ENCODE data around the gene MED29.

MED29 gene

DNA sequence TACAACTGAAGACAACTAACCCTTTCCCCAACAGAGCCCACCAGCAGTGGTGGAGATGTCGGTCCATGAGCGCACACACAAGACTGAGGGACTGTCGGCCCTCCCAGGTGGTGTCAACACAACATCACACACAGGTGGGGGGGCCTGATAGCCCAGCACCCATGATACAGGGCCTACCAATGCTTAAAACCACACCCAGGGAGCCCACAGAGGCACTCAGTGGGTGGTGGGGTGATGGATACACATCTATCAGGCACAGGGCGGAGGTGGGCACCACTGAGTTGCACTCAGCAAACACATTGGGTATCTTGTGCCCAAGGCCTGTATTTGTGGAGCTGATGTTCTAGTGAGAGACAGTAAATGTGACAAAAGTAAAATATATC, 8.5 kb downstream of the MED29 start:
- Histone ChIP-seq H3K9me3 (ENCODE audit: control insufficient read depth, insufficient read depth, low read length) (no peaks in the 10 kb centered on the region), H3K9ac (ENCODE audit: low read depth, low read length) (no peak overlapping the region), H3K4me1 (ENCODE audit: insufficient read depth, low read length) (peaks cover 25% of the 10 kb centered on the region), H3K36me3 (ENCODE audit: insufficient read depth, low read length) (peaks cover 3% of the 10 kb centered on the region)

DNA sequence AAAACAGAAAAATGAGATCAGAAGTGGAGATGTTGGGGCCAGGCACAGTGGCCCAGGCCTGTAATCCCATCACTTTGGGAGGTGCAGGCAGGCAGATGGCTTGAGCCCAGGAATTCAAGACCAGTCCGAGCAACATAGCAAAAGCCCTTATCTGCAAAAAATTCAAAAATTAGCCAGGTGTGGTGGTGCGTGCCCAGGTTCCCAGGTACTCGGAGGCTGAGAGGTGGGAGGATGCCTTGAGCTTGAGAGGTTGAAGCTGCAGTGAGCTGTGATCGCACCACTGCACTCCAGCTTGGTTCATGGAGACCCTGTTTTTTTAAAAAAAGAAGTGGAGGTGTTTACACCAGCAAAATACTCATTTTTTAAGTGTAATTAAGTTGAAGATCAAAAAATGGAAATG, 8.9 kb downstream of the MED29 start:
- H3K9ac ChIP-seq (ENCODE audit: low read depth, low read length) = no peak overlapping the region
- peaks cover 25% of the 10 kb centered on the region for H3K4me1 ChIP-seq (ENCODE audit: insufficient read depth, low read length)
- H3K9me3 ChIP-seq (ENCODE audit: control insufficient read depth, insufficient read depth, low read length) = no peaks in the 10 kb centered on the region
- H3K36me3 ChIP-seq (ENCODE audit: insufficient read depth, low read length) = peaks cover under 1% of the 10 kb centered on the region

DNA sequence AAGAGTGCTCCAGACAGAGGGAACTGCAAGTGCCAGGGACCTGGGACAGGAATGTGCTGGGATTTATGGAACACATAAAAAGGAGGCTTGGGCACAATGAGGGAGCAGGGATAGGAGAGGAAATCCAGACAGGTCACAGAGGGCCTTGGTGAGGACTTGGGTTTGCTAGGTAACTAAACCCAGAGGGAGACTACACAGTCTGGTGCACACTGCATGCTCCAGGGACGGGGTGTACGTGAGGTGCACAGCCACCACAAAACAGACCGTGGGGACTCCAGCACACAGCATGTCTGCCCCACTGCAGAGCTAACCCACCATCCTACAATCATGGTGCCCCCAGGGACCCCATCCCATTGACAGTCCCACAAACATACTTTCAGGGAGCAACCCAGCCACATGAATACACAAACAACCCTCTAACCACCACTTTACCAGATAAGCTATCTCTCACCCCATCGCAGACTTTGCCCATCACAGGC, 9.9 kb downstream of the MED29 start:
- H3K9me3 ChIP-seq (ENCODE audit: control insufficient read depth, insufficient read depth, low read length) = no peaks in the 10 kb centered on the region
- no peak overlapping the region for H3K9ac ChIP-seq (ENCODE audit: low read depth, low read length)
- H3K36me3 ChIP-seq (ENCODE audit: insufficient read depth, low read length) = no peaks in the 10 kb centered on the region; the same call in 1 of the 2 replicates
- H3K4me1 ChIP-seq (ENCODE audit: insufficient read depth, low read length) = peaks cover 25% of the 10 kb centered on the region

DNA sequence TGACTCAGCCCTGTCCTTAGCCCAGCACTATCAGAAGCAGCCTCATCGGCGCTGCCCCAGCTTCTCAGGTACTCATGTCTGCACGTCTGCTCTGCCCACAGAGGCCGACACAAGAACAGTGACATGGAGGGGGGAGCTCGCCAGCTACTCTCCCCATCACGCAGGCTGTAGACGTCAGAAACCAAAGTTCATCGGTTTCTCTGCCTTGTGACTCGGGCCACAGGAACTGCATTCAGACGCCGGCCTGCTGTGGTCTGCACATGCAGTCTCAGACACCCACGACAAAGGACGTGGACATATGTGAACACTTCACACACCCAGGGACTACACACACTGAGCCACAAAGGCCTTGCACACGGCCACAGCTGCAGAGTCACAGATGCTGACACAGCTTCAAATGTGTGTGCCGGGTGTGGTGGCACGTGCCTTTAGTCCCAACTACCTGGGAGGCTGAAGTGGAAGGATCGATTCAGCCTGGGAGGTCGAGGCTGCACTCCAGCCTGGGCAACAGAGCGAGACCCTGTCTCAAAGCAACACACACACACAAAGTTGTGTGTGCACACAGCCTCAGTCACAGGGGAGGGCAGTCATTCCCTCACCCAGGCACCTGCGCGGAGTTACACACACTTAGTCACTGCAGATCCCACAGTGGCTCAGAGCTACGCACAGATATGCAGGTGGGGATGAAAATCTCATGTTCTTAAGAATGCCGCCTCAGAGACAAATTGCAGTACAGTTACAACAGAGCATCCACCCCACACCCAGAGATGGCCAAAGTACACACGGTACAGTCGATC, 10.6 kb downstream of the MED29 start:
- no peaks in the 10 kb centered on the region for H3K9me3 ChIP-seq (ENCODE audit: control insufficient read depth, insufficient read depth, low read length)
- peak overlapping the region; percentile 76 for H3K9ac ChIP-seq (ENCODE audit: low read depth, low read length)
- no peaks in the 10 kb centered on the region; the same call in 1 of the 2 replicates for H3K36me3 ChIP-seq (ENCODE audit: insufficient read depth, low read length)
- peaks cover 25% of the 10 kb centered on the region for H3K4me1 ChIP-seq (ENCODE audit: insufficient read depth, low read length)

DNA sequence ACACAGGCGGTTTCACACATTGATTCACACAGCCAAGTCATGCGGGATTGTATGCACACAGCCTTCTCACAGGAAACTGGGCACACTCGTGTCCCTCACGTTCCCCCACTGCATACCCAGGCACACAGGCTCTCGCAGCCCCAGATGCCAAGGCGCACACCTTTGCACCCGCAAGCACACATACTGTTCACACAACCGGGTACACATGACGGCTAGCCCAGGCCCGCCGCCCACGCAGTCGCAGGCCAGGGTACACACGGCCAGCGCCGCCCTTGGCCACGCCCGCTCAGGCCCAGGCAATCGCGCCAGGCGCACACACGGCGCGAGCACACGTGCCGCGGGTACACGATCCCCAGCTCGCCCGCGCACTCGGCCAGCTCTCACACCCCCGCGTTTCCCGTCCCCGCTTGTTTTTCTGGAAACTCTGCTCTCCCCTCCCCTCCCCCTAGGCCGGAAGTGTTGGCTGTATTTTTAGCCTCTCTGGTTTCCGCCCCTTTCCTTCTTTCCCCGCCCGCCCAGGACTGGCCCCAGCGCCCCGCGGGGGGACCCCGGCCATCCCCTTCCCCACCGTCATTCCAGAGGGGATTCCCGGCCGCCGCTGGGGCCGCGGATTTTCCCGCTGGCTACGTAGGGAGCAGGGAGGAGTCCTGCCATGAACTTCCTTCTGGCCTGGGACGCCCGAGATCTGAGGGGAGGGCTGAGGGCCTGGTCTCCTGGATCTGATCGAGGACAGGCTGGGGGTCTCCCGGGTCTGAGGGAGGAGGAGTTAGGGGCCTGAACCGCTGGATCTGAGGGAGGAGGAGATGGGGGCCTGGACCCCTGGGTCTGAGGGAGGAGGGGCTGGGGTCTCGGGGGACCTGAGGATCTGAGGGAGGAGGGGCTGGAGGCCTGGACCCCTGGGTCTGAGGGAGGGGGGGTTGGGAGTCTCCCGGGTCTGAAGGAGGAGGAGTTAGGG, 11.4 kb downstream of the MED29 start:
- H3K4me1 ChIP-seq (ENCODE audit: insufficient read depth, low read length) = peaks cover 25% of the 10 kb centered on the region
- no peaks in the 10 kb centered on the region; the same call in 1 of the 2 replicates for H3K36me3 ChIP-seq (ENCODE audit: insufficient read depth, low read length)

DNA sequence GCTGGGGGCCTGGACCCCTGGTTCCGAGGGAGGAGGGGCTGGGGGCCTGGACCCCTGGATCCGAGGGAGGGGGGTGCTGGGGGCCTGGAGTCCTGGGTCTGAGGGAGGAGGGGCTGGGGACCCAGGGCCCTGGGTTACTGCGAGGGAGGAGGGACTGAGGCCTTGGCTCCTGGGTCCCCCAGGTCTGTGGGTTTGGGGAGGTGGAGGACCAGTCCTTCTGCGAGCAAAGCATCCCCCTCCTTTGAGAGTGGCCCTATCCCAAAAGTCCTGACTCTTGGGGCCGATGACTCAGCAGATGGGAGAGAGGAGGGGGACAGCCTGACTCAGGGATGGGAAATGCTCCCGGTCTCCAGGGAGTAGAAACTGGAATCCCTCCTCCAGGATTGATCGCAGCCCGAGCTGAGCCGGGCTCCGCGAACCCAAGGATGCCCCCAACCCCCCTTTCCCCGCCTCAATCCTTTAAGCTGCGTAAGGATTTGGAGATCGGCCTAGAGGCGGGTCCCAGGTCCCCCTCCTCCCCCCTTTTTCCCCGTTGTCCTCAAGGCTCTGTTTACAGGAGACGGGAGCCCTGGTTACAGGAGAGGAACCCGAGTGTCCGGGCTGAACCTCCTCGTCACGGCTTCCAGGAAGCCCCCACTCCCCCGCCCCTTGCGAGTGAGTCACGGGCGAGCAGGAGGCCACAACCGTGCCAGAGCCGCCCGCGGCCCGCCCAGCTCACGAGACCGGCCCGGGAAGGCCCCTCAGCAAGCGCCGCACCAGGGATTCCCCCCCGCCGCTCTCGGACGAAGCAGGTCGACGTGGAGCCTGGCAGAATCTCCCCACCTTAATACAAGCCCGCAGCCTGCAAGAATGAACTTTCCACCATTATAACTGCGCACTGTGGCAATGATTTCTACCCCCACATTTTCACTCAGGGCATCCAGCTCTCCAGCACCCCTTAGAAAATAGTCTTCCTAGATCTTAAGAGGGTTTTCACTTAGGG, 12.4 kb downstream of the MED29 start:
- peak overlapping the region; percentile 76 for H3K9ac ChIP-seq (ENCODE audit: low read depth, low read length)
- H3K4me1 ChIP-seq (ENCODE audit: insufficient read depth, low read length) = peaks cover 16% of the 10 kb centered on the region

More for the DNA sequence above, 11.4 kb downstream of the MED29 start:
- peak overlapping the region; percentile 76 for H3K9ac ChIP-seq (ENCODE audit: low read depth, low read length)
- no peaks in the 10 kb centered on the region for H3K9me3 ChIP-seq (ENCODE audit: control insufficient read depth, insufficient read depth, low read length)

DNA sequence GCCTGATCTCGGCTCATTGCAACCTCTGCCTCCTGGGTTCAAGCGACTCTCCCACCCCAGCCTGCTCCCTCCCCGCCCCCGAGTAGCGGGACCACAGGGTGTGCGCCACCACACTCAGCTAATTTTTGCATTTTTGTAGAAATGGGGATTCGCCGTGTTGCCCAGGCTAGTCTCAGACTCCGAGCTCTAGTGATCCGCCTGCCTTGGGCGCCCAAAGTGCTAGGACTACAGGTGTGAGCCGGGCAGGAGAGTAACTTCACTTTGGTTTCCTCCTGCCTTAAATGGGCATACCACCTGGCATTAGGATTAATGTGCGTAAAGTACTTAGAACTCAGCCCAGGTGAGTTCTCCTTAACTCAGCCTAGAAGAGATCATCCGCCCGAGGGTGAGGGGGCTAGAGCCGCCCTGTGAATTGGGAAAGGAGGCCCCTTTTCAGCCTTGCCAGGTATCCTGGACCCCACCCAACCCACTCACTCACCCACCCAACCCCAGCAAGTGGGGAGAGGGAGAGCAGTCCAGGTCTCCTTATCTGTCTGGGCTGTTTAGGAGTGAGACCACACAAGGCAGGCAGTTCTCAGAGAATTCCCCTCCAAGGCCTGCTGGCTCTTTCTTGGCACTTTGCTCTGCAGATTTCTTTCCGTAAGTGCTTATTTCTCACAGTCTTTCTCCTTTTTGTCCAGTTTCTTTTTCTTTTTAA, 14.2 kb downstream of the MED29 start:
- peak overlapping the region; percentile 8; the same call in 1 of the 2 replicates for H3K9ac ChIP-seq (ENCODE audit: low read depth, low read length)
- peaks cover 15% of the 10 kb centered on the region for H3K4me1 ChIP-seq (ENCODE audit: insufficient read depth, low read length)
- H3K9me3 ChIP-seq (ENCODE audit: control insufficient read depth, insufficient read depth, low read length) = no peaks in the 10 kb centered on the region
- H3K36me3 ChIP-seq (ENCODE audit: insufficient read depth, low read length) = no peaks in the 10 kb centered on the region

More for the DNA sequence above, 12.4 kb downstream of the MED29 start:
- H3K36me3 ChIP-seq (ENCODE audit: insufficient read depth, low read length) = no peaks in the 10 kb centered on the region; the same call in 1 of the 2 replicates
- H3K9me3 ChIP-seq (ENCODE audit: control insufficient read depth, insufficient read depth, low read length) = no peaks in the 10 kb centered on the region

DNA sequence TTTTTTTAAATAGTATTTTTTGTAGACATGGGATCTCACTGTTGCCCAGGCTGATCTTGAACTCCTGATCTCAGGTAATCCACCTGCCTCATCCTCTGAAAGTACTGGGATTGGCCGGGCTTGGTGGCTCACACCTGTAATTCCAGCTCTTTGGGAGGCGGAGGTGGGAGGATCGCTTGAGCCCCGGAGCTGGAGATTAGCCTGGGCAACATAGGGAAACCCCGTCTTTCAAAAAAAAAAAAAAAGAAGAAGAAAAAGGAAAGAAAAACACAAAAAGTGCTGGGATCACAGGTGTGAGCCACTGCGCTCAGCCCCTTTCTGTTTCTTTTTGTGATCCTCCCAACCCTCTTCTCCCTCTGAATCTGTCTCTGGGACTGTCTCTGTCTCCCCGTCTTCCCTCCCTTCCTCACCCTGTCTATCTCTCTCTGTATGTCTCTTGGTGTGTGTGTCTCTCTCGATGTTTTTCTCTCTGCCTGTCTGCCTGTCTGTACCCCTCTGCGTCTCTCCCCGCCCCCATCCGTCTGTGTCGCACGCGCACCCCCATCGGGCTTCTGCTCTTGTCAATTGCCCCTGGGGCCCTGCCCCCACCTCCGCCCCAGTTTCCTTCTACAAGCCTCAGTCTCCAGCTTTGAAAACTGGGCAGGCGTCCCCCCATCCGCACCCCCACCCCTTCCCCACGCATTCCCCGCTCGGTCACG, 14.9 kb downstream of the MED29 start:
- Histone ChIP-seq H3K4me1 (ENCODE audit: insufficient read depth, low read length) (peaks cover 21% of the 10 kb centered on the region), H3K9ac (ENCODE audit: low read depth, low read length) (peak overlapping the region; percentile 48), H3K36me3 (ENCODE audit: insufficient read depth, low read length) (no peaks in the 10 kb centered on the region), H3K9me3 (ENCODE audit: control insufficient read depth, insufficient read depth, low read length) (no peaks in the 10 kb centered on the region)

DNA sequence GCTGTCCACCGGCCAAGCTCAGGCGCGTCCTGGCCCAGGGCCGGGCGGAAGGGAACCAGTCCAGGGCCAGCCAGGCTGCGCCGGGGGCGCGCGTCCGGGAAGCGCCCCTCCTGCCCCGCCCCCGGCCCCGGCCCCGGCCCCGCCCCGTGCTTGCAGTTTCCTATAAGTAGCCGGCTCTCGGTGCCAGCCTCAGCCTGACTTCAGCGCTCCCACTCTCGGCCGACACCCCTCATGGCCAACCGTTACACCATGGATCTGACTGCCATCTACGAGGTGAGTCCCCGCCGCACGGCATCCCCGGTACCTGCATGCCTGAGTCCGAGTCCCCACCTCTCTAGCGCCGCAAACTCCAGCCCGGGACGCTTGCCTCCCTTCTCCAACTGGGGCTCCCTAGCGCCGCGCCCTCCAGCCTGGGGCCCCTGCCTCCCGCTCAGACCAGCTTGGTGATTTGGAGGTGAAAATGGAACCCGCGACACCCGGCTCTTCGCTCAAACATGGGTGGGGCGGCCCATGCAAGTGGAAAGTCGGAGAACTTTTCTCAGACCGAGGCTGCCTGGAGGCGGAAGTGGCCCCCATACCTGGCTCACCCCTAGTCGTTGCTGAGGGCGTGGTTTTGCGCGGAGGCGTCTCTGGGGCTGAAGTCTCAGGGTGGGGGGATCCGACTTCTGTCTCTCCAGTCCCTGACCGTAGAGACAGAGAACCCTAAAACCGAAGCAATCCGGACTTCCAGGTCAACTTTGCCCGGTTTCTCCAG, 15.7 kb downstream of the MED29 start, which contains the start of gene ZFP36:
ZFP36 (plus strand) TSS at position 192 of the 754 bp plus-strand sequence; CDS start at position 250, 58 bp downstream.
- Histone ChIP-seq H3K36me3 (ENCODE audit: insufficient read depth, low read length) (no peaks in the 10 kb centered on the region), H3K4me1 (ENCODE audit: insufficient read depth, low read length) (peaks cover 20% of the 10 kb centered on the region), H3K9ac (ENCODE audit: low read depth, low read length) (peak within 1 kb of the TSS; percentile 97), H3K9me3 (ENCODE audit: control insufficient read depth, insufficient read depth, low read length) (no peaks in the 10 kb centered on the region)

DNA sequence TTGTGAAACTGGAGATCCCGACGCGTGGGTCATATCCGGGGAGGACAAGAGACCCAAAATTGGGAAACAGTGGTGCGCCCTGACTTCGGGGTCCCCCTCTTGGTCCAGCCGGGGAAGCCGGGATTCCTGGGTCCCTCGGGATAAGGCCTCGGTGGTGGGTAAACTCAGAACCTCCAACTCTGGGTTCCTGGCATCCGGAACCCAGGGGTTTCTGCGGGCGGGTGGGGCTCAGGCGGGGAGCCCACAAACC, 16.2 kb downstream of the MED29 start:
- Histone ChIP-seq H3K4me1 (ENCODE audit: insufficient read depth, low read length) (peaks cover 15% of the 10 kb centered on the region), H3K9ac (ENCODE audit: low read depth, low read length) (peak overlapping the region; percentile 97), H3K9me3 (ENCODE audit: control insufficient read depth, insufficient read depth, low read length) (no peaks in the 10 kb centered on the region), H3K36me3 (ENCODE audit: insufficient read depth, low read length) (no peaks in the 10 kb centered on the region)

DNA sequence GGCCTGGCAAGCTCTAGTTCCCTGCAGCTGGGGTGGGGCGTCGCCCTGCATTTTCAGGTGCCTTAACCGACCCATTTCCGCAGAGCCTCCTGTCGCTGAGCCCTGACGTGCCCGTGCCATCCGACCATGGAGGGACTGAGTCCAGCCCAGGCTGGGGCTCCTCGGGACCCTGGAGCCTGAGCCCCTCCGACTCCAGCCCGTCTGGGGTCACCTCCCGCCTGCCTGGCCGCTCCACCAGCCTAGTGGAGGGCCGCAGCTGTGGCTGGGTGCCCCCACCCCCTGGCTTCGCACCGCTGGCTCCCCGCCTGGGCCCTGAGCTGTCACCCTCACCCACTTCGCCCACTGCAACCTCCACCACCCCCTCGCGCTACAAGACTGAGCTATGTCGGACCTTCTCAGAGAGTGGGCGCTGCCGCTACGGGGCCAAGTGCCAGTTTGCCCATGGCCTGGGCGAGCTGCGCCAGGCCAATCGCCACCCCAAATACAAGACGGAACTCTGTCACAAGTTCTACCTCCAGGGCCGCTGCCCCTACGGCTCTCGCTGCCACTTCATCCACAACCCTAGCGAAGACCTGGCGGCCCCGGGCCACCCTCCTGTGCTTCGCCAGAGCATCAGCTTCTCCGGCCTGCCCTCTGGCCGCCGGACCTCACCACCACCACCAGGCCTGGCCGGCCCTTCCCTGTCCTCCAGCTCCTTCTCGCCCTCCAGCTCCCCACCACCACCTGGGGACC, 16.6 kb downstream of the MED29 start:
- Histone ChIP-seq H3K9ac (ENCODE audit: low read depth, low read length) (peak overlapping the region; percentile 97), H3K9me3 (ENCODE audit: control insufficient read depth, insufficient read depth, low read length) (no peaks in the 10 kb centered on the region), H3K36me3 (ENCODE audit: insufficient read depth, low read length) (no peaks in the 10 kb centered on the region), H3K4me1 (ENCODE audit: insufficient read depth, low read length) (peaks cover 15% of the 10 kb centered on the region)

Measured in ES-I3 (cell line).